ENCODE measurements around the gene PFKFB1.

Gene PFKFB1

DNA sequence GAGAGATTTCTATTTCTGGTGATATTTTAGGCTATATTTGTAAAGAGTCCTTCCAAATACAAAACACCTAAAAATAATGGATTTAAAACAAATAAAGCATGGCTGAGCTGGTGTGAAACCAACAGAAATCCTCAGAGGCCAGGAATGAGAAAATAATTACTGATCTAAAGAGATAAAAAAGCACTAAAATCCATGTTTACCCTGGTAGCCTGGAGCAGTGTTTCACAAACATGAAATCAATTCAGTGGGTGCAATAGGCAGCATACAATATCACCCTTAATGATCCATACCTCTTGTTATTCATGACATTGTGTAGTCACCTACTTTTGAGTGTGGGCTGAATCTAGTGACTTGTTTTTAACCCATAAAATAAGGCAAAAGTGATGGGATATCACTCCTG, 14.6 kb downstream of the PFKFB1 start:
- DNase-seq (ENCODE audit: low read depth, low spot score) = no peak
- TF ChIP-seq FOXP2 (optimal IDR thresholded peaks at IDR 0.05; ENCODE audit: control extremely low read depth, extremely low read length, insufficient read depth) (no peak), EZH2 (IDR thresholded peaks at IDR 0.05) (no peak), POLR2AphosphoS5 (IDR thresholded peaks at IDR 0.05; ENCODE audit: borderline replicate concordance, low read depth, low read length) (no peak)
- no peak overlapping the region for H3K4me3 ChIP-seq
- H3K9ac ChIP-seq (ENCODE audit: insufficient read length) = no peak overlapping the region
- no peaks in the 10 kb centered on the region for H3K9me3 ChIP-seq (ENCODE audit: low read depth, low read length)
- no peak overlapping the region for H3K27ac ChIP-seq
- H3K36me3 ChIP-seq (ENCODE audit: insufficient read depth, low read length) = no peaks in the 10 kb centered on the region

DNA sequence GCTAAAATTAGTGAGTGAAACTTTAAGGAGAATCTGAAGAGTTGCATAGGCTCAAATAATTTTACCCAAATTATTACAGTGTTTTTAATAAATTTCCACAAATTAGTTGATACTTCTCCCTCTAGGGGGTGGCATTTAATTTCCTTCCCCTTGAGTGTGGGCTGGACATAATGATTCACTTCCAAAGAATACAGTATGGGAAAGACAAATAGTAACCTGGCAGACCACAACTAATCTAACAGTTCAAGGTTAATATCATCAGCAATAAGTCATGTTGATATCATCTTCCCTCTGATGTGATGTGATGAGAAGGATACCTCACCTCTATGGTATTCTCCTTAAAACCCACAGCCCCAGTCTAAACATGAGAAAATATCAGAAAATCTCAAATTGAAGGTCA, 15.5 kb downstream of the PFKFB1 start:
- no peaks in the 10 kb centered on the region for H3K36me3 ChIP-seq (ENCODE audit: insufficient read depth, low read length)
- TF ChIP-seq POLR2AphosphoS5 (IDR thresholded peaks at IDR 0.05; ENCODE audit: borderline replicate concordance, low read depth, low read length) (no peak), EZH2 (IDR thresholded peaks at IDR 0.05) (no peak), FOXP2 (optimal IDR thresholded peaks at IDR 0.05; ENCODE audit: control extremely low read depth, extremely low read length, insufficient read depth) (no peak)
- no peak overlapping the region for H3K27ac ChIP-seq
- no peaks in the 10 kb centered on the region for H3K9me3 ChIP-seq (ENCODE audit: low read depth, low read length)
- H3K9ac ChIP-seq (ENCODE audit: insufficient read length) = no peak overlapping the region
- DNase-seq (ENCODE audit: low read depth, low spot score) = no peak
- H3K4me3 ChIP-seq = no peak overlapping the region

DNA sequence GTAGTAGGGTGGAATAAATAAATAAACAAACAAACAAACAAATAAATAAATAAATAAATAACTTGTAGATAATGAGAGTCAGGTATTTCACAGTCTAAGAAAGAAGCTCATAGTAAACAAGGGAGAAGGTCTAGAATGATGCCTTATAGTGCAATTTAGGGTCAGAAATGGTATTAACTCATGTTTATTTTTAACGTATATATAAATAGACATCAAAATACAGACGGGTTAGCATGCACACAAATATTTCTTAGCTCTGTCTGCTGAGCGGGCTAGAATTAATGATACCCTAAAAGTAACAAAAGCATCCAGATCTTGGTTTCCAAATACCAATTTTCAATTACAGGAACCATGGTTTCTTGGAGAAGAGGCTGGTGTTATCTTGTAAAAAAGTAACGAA, 16.6 kb downstream of the PFKFB1 start:
- TF ChIP-seq POLR2AphosphoS5 (IDR thresholded peaks at IDR 0.05; ENCODE audit: borderline replicate concordance, low read depth, low read length) (no peak), FOXP2 (optimal IDR thresholded peaks at IDR 0.05; ENCODE audit: control extremely low read depth, extremely low read length, insufficient read depth) (no peak), EZH2 (IDR thresholded peaks at IDR 0.05) (no peak)
- no peak overlapping the region for H3K9ac ChIP-seq (ENCODE audit: insufficient read length)
- H3K9me3 ChIP-seq (ENCODE audit: low read depth, low read length) = no peaks in the 10 kb centered on the region
- no peaks in the 10 kb centered on the region for H3K36me3 ChIP-seq (ENCODE audit: insufficient read depth, low read length)
- DNase-seq (ENCODE audit: low read depth, low spot score) = no peak
- no peak overlapping the region for H3K27ac ChIP-seq
- no peak overlapping the region for H3K4me3 ChIP-seq

DNA sequence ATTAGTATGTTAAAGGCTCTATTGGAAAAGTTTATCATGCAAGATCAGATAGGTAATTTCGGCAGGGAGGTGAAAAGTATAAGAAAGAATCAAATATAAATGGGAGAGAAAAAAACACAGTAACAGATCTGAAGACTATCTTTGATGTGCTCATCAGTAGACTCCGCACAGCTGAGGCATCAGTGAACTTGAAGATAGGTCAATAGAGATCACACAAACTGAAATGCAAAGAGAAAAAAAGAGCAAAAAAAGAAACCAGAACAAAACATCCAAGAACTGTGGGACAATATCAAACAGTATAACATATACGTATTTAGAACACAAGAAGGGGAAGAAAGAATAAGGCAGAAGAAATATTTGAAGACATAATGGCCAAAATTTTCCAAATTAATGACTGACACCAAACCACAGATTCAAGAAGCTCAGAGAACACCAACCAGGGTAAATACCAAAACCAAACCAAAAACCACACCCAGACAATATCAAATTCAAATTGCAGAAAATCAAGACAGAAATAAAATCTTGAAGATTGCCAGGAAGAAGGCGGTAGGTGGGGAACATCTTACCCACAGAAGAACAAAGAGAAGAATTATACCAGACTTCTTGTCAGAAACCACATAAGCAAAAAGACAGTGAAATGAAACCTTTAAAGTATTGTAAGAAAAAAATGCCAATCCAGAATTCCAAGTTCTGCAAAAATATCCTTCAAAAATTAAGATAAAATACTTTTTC, 29.1 kb downstream of the PFKFB1 start:
- H3K27ac ChIP-seq = no peak overlapping the region
- H3K9ac ChIP-seq (ENCODE audit: insufficient read length) = no peak overlapping the region
- no peaks in the 10 kb centered on the region for H3K9me3 ChIP-seq (ENCODE audit: low read depth, low read length)
- no peak for TF ChIP-seq FOXP2 (optimal IDR thresholded peaks at IDR 0.05; ENCODE audit: control extremely low read depth, extremely low read length, insufficient read depth)
- no peak for DNase-seq (ENCODE audit: low read depth, low spot score)
- H3K4me3 ChIP-seq = no peak overlapping the region
- no peaks in the 10 kb centered on the region for H3K36me3 ChIP-seq (ENCODE audit: insufficient read depth, low read length)

DNA sequence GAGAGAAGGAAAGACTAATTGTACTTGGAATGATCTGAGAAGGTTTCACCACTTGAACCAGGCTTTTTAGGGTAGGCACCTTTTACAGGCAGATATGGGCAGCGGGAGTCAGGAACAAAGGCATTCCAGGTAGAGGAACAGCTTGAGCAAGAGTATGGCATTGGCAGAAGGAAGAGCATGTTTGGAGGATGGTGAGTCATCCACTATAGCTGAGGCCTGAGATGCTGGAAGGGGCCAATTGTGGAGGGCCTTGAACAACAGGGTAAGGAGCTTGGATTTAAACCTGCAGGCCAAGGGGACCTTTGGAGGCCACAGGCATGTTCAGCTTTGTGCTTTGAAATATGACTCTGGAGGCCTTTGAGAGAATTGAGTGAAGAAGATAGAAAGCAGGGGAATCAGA, 32.2 kb downstream of the PFKFB1 start:
- no peak for TF ChIP-seq POLR2AphosphoS5 (IDR thresholded peaks at IDR 0.05; ENCODE audit: borderline replicate concordance, low read depth, low read length)
- TF ChIP-seq EZH2 (IDR thresholded peaks at IDR 0.05) = no peak
- TF ChIP-seq FOXP2 (optimal IDR thresholded peaks at IDR 0.05; ENCODE audit: control extremely low read depth, extremely low read length, insufficient read depth) = no peak
- no peaks in the 10 kb centered on the region for H3K36me3 ChIP-seq (ENCODE audit: insufficient read depth, low read length)

DNA sequence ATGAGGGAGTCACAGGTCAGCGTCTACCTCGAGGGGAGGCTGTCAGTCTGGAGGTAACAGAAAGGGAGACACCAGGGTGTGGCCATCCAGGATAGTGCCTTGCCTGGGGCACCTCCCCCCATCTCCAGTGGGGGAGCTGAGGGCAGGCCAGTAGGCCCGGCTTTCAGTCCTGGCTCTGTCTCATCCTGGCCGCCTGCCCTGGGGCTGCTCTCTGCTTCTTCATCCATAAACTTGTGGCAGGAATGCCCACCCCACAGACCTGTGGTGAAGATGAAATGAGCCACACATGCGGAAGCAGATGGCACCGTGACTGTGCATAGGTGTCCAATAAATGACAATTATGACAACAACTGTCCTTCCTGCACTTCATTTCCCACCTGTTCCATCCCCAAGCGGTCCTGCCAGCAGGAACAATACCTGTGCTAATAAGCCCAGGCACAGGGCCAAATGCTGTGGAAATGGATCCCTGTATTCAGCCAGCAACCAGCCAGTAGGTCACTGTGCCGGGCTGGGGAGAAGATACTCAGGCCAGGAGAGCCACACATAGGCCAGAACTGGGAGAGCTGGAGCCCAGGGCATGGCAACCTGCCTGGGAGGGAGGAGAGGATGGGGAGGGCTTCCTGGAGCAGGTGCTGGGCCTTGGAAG, 43.1 kb downstream of the PFKFB1 start:
- no peak overlapping the region for H3K27ac ChIP-seq
- no peak overlapping the region for H3K9ac ChIP-seq (ENCODE audit: insufficient read length)
- DNase-seq (ENCODE audit: low read depth, low spot score) = no peak
- H3K4me3 ChIP-seq = no peak overlapping the region
- TF ChIP-seq FOXP2 (optimal IDR thresholded peaks at IDR 0.05; ENCODE audit: control extremely low read depth, extremely low read length, insufficient read depth) (no peak), EZH2 (IDR thresholded peaks at IDR 0.05) (no peak), POLR2AphosphoS5 (IDR thresholded peaks at IDR 0.05; ENCODE audit: borderline replicate concordance, low read depth, low read length) (no peak)
- H3K36me3 ChIP-seq (ENCODE audit: insufficient read depth, low read length) = no peaks in the 10 kb centered on the region
- no peaks in the 10 kb centered on the region for H3K9me3 ChIP-seq (ENCODE audit: low read depth, low read length)

More for the DNA sequence above, 32.2 kb downstream of the PFKFB1 start:
- Histone ChIP-seq H3K27ac (no peak overlapping the region), H3K4me3 (no peak overlapping the region), H3K9me3 (ENCODE audit: low read depth, low read length) (no peaks in the 10 kb centered on the region), H3K9ac (ENCODE audit: insufficient read length) (no peak overlapping the region)
- DNase-seq (ENCODE audit: low read depth, low spot score) = no peak

DNA sequence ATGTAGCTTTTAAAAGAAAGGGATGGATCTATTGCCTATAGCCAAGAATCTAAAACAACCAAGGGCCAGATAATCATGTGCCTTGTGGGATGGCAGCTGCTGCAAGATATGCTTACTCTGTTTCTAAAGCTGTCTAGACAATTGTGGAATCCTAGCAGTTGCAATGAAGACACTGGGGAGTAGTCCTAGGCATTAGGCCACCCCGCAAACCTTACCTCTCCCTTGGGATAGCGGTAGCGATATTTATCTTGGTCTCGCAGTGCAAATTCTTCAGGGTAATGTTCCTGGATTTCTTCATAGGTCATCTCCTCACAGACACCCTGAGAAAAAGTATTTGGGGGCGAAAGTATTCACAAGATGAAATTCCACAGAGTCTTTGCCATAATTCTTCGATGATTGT, 48.8 kb downstream of the PFKFB1 start:
- DNase-seq (ENCODE audit: low read depth, low spot score) = no peak
- Histone ChIP-seq H3K27ac (no peak overlapping the region), H3K9ac (ENCODE audit: insufficient read length) (no peak overlapping the region), H3K4me3 (no peak overlapping the region), H3K9me3 (ENCODE audit: low read depth, low read length) (no peaks in the 10 kb centered on the region), H3K36me3 (ENCODE audit: insufficient read depth, low read length) (no peaks in the 10 kb centered on the region)
- no peak for TF ChIP-seq FOXP2 (optimal IDR thresholded peaks at IDR 0.05; ENCODE audit: control extremely low read depth, extremely low read length, insufficient read depth)
- TF ChIP-seq EZH2 (IDR thresholded peaks at IDR 0.05) = no peak
- TF ChIP-seq POLR2AphosphoS5 (IDR thresholded peaks at IDR 0.05; ENCODE audit: borderline replicate concordance, low read depth, low read length) = no peak

DNA sequence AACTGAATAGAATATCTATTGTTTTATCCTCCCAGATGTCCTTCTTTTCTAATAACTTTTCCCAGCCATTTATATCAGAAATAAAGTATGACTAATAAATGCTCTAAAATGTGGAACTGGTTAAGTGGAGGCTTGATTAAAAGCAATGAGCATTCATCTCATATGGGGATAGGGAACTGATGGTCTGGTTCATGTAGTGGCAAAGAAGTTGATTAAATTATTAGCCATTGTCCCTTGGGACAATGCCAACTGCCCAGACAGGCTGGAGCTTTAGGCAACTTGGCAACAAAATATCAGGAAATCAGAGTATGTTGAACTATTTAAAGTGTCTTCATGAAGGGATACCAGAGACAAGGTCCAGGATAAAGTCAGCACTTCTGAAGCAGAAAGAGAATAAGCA, 49.2 kb downstream of the PFKFB1 start:
- TF ChIP-seq POLR2AphosphoS5 (IDR thresholded peaks at IDR 0.05; ENCODE audit: borderline replicate concordance, low read depth, low read length) (no peak), EZH2 (IDR thresholded peaks at IDR 0.05) (no peak), FOXP2 (optimal IDR thresholded peaks at IDR 0.05; ENCODE audit: control extremely low read depth, extremely low read length, insufficient read depth) (no peak)
- Histone ChIP-seq H3K27ac (no peak overlapping the region), H3K36me3 (ENCODE audit: insufficient read depth, low read length) (no peaks in the 10 kb centered on the region), H3K9me3 (ENCODE audit: low read depth, low read length) (no peaks in the 10 kb centered on the region), H3K9ac (ENCODE audit: insufficient read length) (no peak overlapping the region), H3K4me3 (no peak overlapping the region)
- DNase-seq (ENCODE audit: low read depth, low spot score) = no peak

Data from SK-N-MC (cell line).